MCF 10A (cell line): Measurements from ENCODE around the gene APCDD1L. TPM values are rescaled to one million over a fixed set of nuclear protein-coding genes. Genes with fewer than 3 reads are reported as not detected.
A peak's percentile ranks its signal among the peaks of the same experiment; 100 is the strongest.
"Not testable (repeated sequence)": the region's sequence is repeated elsewhere in the genome, so short reads cannot be mapped to it uniquely, and the experiment has no call there.

Source experiments
- BruUV-seq: library from RNA; stranded (reverse); fragments of 400-500 nt; replicated peaks from 2 replicates; lab custom pipeline; 2021; lab: Mats Ljungman, UMichigan
- CTCF ChIA-PET: fragments of 300-600 bp; sonication (Branson Sonifier 250); formaldehyde crosslinking; extraction: SDS; loops from one replicate; lab custom pipeline; 2021; ENCODE audit warnings: antibody characterized with exemption, inconsistent platforms; lab: Yijun Ruan, JAX
- POLR2A ChIA-PET: fragments of 300-600, 350-650 bp; sonication (Branson Sonifier 250); formaldehyde crosslinking; extraction: SDS; loops from one replicate; lab custom pipeline; 2020; ENCODE audit warnings: antibody characterized with exemption, inconsistent platforms; lab: Yijun Ruan, JAX
- DNase-seq: peaks from one replicate; pipeline ENCODE4 v3.0.0-alpha.2; 2018; ENCODE audit not compliant: unreplicated experiment
- H3K27ac Mint-ChIP-seq: one replicate; pipeline ENCODE4 v1.8.0; 2022; ENCODE audit warnings: mild to moderate bottlenecking, low read depth, mixed read lengths; ENCODE audit not compliant: unreplicated experiment
- H3K27me3 Mint-ChIP-seq: one replicate; pipeline ENCODE4 v1.8.0; 2022; ENCODE audit warnings: mixed read lengths; ENCODE audit not compliant: insufficient read depth, unreplicated experiment
- H3K36me3 Mint-ChIP-seq: one replicate; pipeline ENCODE4 v1.8.0; 2022; ENCODE audit warnings: mild to moderate bottlenecking, moderate library complexity, mixed read lengths; ENCODE audit not compliant: insufficient read depth, unreplicated experiment
- H3K4me1 Mint-ChIP-seq: one replicate; pipeline ENCODE4 v1.8.0; 2022; ENCODE audit warnings: mixed read lengths; ENCODE audit not compliant: insufficient read depth, unreplicated experiment
- H3K4me3 Mint-ChIP-seq: one replicate; pipeline ENCODE4 v1.8.0; 2022; ENCODE audit warnings: mild to moderate bottlenecking, moderate library complexity, mixed read lengths; ENCODE audit not compliant: unreplicated experiment
- H3K9me3 Mint-ChIP-seq: one replicate; pipeline ENCODE4 v1.8.0; 2022; ENCODE audit warnings: mixed read lengths; ENCODE audit not compliant: unreplicated experiment
- CTCF ChIP-seq: fragments of 200-600 bp; IDR thresholded peaks from one replicate; pipeline ENCODE4 v1.8.0; 2022; ENCODE audit warnings: antibody characterized with exemption, mild to moderate bottlenecking; ENCODE audit not compliant: unreplicated experiment
- intact Hi-C: fragments of 100-400 bp; cut with micrococcal nuclease; formaldehyde crosslinking; loops from 2 replicates; pipeline ENCODE4 v1.14.1; 2022
- total RNA-seq: library from RNA; stranded (reverse); gene quantifications from 2 replicates; pipeline ENCODE4 v1.2.3, GENCODE V29; 2022

The APCDD1L gene
- total RNA-seq, 1 experiment from 2014 or later = 0.86 TPM

- H3K4me3 Mint-ChIP-seq = no peak overlapping the region
- CTCF ChIA-PET = interaction anchor here (0.6 to 1.3 kb wide), 3 partner anchors 12 to 892 kb away, joined by 4 to 5 read pairs (median 4); partner anchors contain the start of gene ZBP1
- intact Hi-C loops = no loop called here
- no peak for DNase-seq
- no peaks in the 10 kb centered on the region for H3K36me3 Mint-ChIP-seq
- H3K27ac Mint-ChIP-seq = no peak overlapping the region
- no peak for TF ChIP-seq CTCF
- no peaks in the 10 kb centered on the region for H3K9me3 Mint-ChIP-seq
- POLR2A ChIA-PET = interaction anchor here (0.7 kb wide), 1 partner anchor 40 kb away, joined by 3 read pairs; no protein-coding TSS in a partner anchor
- H3K27me3 Mint-ChIP-seq = peaks cover 17% of the 10 kb centered on the region
- BruUV-seq = no TSS peak
- peaks cover 7% of the 10 kb centered on the region for H3K4me1 Mint-ChIP-seq
Observed at GRCh38 chr20:58511861-58512260, 3.3 kb downstream of the APCDD1L start.

GRCh38 chr20:58511364-58511763, 3.8 kb downstream of the APCDD1L start:
- POLR2A ChIA-PET = interaction anchor here (0.7 kb wide), 1 partner anchor 40 kb away, joined by 3 read pairs; no protein-coding TSS in a partner anchor
- Mint-ChIP-seq H3K27ac (no peak overlapping the region), H3K36me3 (no peaks in the 10 kb centered on the region), H3K4me1 (peaks cover 7% of the 10 kb centered on the region), H3K27me3 (peaks cover 15% of the 10 kb centered on the region), H3K4me3 (no peak overlapping the region), H3K9me3 (peaks cover 1% of the 10 kb centered on the region)
- BruUV-seq = no TSS peak
- CTCF ChIA-PET = interaction anchor here (0.6 to 1.3 kb wide), 5 partner anchors 13 to 685 kb away, joined by 3 to 4 read pairs (median 4); no protein-coding TSS in a partner anchor
- TF ChIP-seq CTCF = no peak
- intact Hi-C loops = no loop called here
- DNase-seq = peak; percentile 14

GRCh38 chr20:58510921-58511320, 4.3 kb downstream of the APCDD1L start:
- peaks cover 6% of the 10 kb centered on the region for H3K4me1 Mint-ChIP-seq
- no peak for DNase-seq
- intact Hi-C loops = no loop called here
- BruUV-seq = no TSS peak
- no peak for TF ChIP-seq CTCF
- H3K27me3 Mint-ChIP-seq = peaks cover 10% of the 10 kb centered on the region
- ChIA-PET POLR2A (interaction anchor here (0.7 kb wide), 1 partner anchor 39 kb away, joined by 3 read pairs; no protein-coding TSS in a partner anchor), CTCF (interaction anchor here (0.6 to 0.9 kb wide), 5 partner anchors 30 to 685 kb away, joined by 3 to 4 read pairs (median 3); no protein-coding TSS in a partner anchor)
- H3K4me3 Mint-ChIP-seq = no peak overlapping the region
- H3K9me3 Mint-ChIP-seq = peaks cover 6% of the 10 kb centered on the region
- H3K36me3 Mint-ChIP-seq = no peaks in the 10 kb centered on the region
- H3K27ac Mint-ChIP-seq = no peak overlapping the region

GRCh38 chr20:58508762-58509395, 6.3 kb downstream of the APCDD1L start:
- POLR2A ChIA-PET = no interaction called here

GRCh38 chr20:58506999-58507398, 8.2 kb downstream of the APCDD1L start:
- H3K36me3 Mint-ChIP-seq, DNase-seq, intact Hi-C loops, H3K27ac Mint-ChIP-seq, H3K27me3 Mint-ChIP-seq, POLR2A ChIA-PET, BruUV-seq, H3K4me3 Mint-ChIP-seq, H3K4me1 Mint-ChIP-seq: not testable (repeated sequence)
- CTCF ChIA-PET = interaction anchor here (0.9 kb wide), 1 partner anchor 115 kb away, joined by 3 read pairs; no protein-coding TSS in a partner anchor
- H3K9me3 Mint-ChIP-seq = peaks cover 15% of the 10 kb centered on the region

More at GRCh38 chr20:58508762-58509395, 6.3 kb downstream of the APCDD1L start:
- DNase-seq = no peak
- Mint-ChIP-seq H3K4me3 (no peak overlapping the region), H3K27me3 (no peaks in the 10 kb centered on the region), H3K9me3 (peaks cover 12% of the 10 kb centered on the region), H3K4me1 (no peaks in the 10 kb centered on the region), H3K36me3 (no peaks in the 10 kb centered on the region), H3K27ac (no peak overlapping the region)
- TF ChIP-seq CTCF = no peak
- CTCF ChIA-PET = interaction anchor here (1.1 kb wide), 1 partner anchor 139 kb away, joined by 3 read pairs; no protein-coding TSS in a partner anchor
- no TSS peak for BruUV-seq
- intact Hi-C loops = no loop called here
